ENCODE measurements around the gene IQCF6. TPM values are rescaled to one million over a fixed set of nuclear protein-coding genes. Genes with fewer than 3 reads are reported as not detected.
"Not testable (repeated sequence)": the region's sequence is repeated elsewhere in the genome, so short reads cannot be mapped to it uniquely, and the experiment has no call there.

IQCF6 gene
- total RNA-seq, 1 experiment from 2014 or later = not detected

- no peaks in the 10 kb centered on the region for H3K9me3 ChIP-seq
- no peak overlapping the region for H3K27ac Mint-ChIP-seq (ENCODE audit: unreplicated experiment)
- TF ChIP-seq, protein P1, sequence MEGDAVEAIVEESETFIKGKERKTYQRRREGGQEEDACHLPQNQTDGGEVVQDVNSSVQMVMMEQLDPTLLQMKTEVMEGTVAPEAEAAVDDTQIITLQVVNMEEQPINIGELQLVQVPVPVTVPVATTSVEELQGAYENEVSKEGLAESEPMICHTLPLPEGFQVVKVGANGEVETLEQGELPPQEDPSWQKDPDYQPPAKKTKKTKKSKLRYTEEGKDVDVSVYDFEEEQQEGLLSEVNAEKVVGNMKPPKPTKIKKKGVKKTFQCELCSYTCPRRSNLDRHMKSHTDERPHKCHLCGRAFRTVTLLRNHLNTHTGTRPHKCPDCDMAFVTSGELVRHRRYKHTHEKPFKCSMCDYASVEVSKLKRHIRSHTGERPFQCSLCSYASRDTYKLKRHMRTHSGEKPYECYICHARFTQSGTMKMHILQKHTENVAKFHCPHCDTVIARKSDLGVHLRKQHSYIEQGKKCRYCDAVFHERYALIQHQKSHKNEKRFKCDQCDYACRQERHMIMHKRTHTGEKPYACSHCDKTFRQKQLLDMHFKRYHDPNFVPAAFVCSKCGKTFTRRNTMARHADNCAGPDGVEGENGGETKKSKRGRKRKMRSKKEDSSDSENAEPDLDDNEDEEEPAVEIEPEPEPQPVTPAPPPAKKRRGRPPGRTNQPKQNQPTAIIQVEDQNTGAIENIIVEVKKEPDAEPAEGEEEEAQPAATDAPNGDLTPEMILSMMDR (IDR thresholded peaks at IDR 0.05; ENCODE audit: insufficient read depth in 1 of 2, low read depth in 1 of 2, low read length in 1 of 2, severe bottlenecking in 1 of 2, unreplicated experiment in 1 of 2) = no peak
- no peaks in the 10 kb centered on the region for H3K36me3 Mint-ChIP-seq (ENCODE audit: insufficient read depth, unreplicated experiment)
- H3K27me3 Mint-ChIP-seq (ENCODE audit: insufficient read depth, unreplicated experiment) = peaks cover 5% of the 10 kb centered on the region
- no peak overlapping the region for H3K4me3 ChIP-seq (ENCODE audit: low read depth, low read length)
- peaks cover 8% of the 10 kb centered on the region for H3K9me3 Mint-ChIP-seq (ENCODE audit: unreplicated experiment)
- H3K4me1 ChIP-seq = no peaks in the 10 kb centered on the region
- intact Hi-C loops (cut with micrococcal nuclease; ENCODE audit: unreplicated experiment) = no loop called here
- BruUV-seq (replicated peaks) = no TSS peak
- no peaks in the 10 kb centered on the region for H3K27me3 ChIP-seq (replicated peaks; ENCODE audit: control insufficient read depth, insufficient read depth, low read length)
- ChIA-PET POLR2A (no interaction called here), CTCF (no interaction called here)
- DNase-seq = no peak
- no peaks in the 10 kb centered on the region for H3K36me3 ChIP-seq (ENCODE audit: control insufficient read depth, insufficient read depth, low read length)
- no peak overlapping the region for H3K4me3 Mint-ChIP-seq (ENCODE audit: unreplicated experiment)
- H3K4me1 Mint-ChIP-seq (ENCODE audit: low read depth, unreplicated experiment) = no peaks in the 10 kb centered on the region
These were observed 10.4 kb upstream of the IQCF6 start for GRCh38 chr3:51789437-51789836.

GRCh38 chr3:51787576-51787975 lies 8.5 kb upstream of the IQCF6 start:
- H3K36me3 ChIP-seq (ENCODE audit: control insufficient read depth, insufficient read depth, low read length); H3K9me3 ChIP-seq; H3K27me3 Mint-ChIP-seq (ENCODE audit: insufficient read depth, unreplicated experiment); POLR2A ChIA-PET; H3K9me3 Mint-ChIP-seq (ENCODE audit: unreplicated experiment); BruUV-seq (replicated peaks); H3K4me1 Mint-ChIP-seq (ENCODE audit: low read depth, unreplicated experiment); H3K4me3 ChIP-seq (ENCODE audit: low read depth, low read length); H3K4me1 ChIP-seq; H3K4me3 Mint-ChIP-seq (ENCODE audit: unreplicated experiment); H3K36me3 Mint-ChIP-seq (ENCODE audit: insufficient read depth, unreplicated experiment); DNase-seq; H3K27me3 ChIP-seq (replicated peaks; ENCODE audit: control insufficient read depth, insufficient read depth, low read length); intact Hi-C loops (cut with micrococcal nuclease; ENCODE audit: unreplicated experiment); H3K27ac Mint-ChIP-seq (ENCODE audit: unreplicated experiment): not testable (repeated sequence)
- CTCF ChIA-PET = interaction anchor here (0.7 kb wide), 1 partner anchor 15 kb away, joined by 3 read pairs; no protein-coding TSS in a partner anchor

DNA sequence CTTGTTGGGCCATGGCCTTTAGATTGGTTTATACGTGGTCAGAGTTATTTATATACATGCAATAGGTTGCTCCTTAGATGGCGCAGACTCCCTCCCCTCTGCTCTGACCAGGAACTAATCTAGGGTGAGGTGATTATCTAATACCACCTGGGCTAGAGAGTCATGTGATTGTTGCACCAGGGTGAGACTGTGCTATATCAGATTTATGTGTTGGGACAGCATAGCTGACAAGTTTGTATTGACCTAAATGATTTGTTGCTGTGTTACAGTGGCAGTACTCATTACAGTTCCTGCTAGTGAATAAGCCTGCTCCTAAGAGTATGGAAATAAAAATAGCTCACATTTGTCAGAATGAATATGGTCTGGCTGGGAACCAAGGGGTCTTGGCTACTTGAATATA lies 7.2 kb upstream of the IQCF6 start:
- H3K9me3 Mint-ChIP-seq (ENCODE audit: unreplicated experiment) = peaks cover 8% of the 10 kb centered on the region
- no peak overlapping the region for H3K4me3 Mint-ChIP-seq (ENCODE audit: unreplicated experiment)
- Histone ChIP-seq H3K4me3 (ENCODE audit: low read depth, low read length) (no peak overlapping the region), H3K27me3 (replicated peaks; ENCODE audit: control insufficient read depth, insufficient read depth, low read length) (no peaks in the 10 kb centered on the region), H3K36me3 (ENCODE audit: control insufficient read depth, insufficient read depth, low read length) (no peaks in the 10 kb centered on the region), H3K9me3 (no peaks in the 10 kb centered on the region), H3K4me1 (no peaks in the 10 kb centered on the region)
- ChIA-PET CTCF (no interaction called here), POLR2A (no interaction called here)
- no TSS peak for BruUV-seq (replicated peaks)
- TF ChIP-seq, protein P1 (IDR thresholded peaks at IDR 0.05; ENCODE audit: insufficient read depth in 1 of 2, low read depth in 1 of 2, low read length in 1 of 2, severe bottlenecking in 1 of 2, unreplicated experiment in 1 of 2) = no peak
- H3K36me3 Mint-ChIP-seq (ENCODE audit: insufficient read depth, unreplicated experiment) = no peaks in the 10 kb centered on the region
- H3K27me3 Mint-ChIP-seq (ENCODE audit: insufficient read depth, unreplicated experiment) = peaks cover 7% of the 10 kb centered on the region
- intact Hi-C loops (cut with micrococcal nuclease; ENCODE audit: unreplicated experiment) = no loop called here
- no peak for DNase-seq
- H3K4me1 Mint-ChIP-seq (ENCODE audit: low read depth, unreplicated experiment) = no peaks in the 10 kb centered on the region
- no peak overlapping the region for H3K27ac Mint-ChIP-seq (ENCODE audit: unreplicated experiment)

- TF ChIP-seq, protein P1 (IDR thresholded peaks at IDR 0.05; ENCODE audit: insufficient read depth in 1 of 2, low read depth in 1 of 2, low read length in 1 of 2, severe bottlenecking in 1 of 2, unreplicated experiment in 1 of 2) = no peak
- Histone ChIP-seq H3K36me3 (ENCODE audit: control insufficient read depth, insufficient read depth, low read length) (no peaks in the 10 kb centered on the region), H3K4me3 (ENCODE audit: low read depth, low read length) (no peak overlapping the region), H3K27me3 (replicated peaks; ENCODE audit: control insufficient read depth, insufficient read depth, low read length) (no peaks in the 10 kb centered on the region), H3K4me1 (no peaks in the 10 kb centered on the region), H3K9me3 (no peaks in the 10 kb centered on the region)
- ChIA-PET CTCF (no interaction called here), POLR2A (no interaction called here)
- no peak overlapping the region for H3K4me3 Mint-ChIP-seq (ENCODE audit: unreplicated experiment)
- H3K27ac Mint-ChIP-seq (ENCODE audit: unreplicated experiment) = no peak overlapping the region
- no peaks in the 10 kb centered on the region for H3K4me1 Mint-ChIP-seq (ENCODE audit: low read depth, unreplicated experiment)
- no peak for DNase-seq
- intact Hi-C loops (cut with micrococcal nuclease; ENCODE audit: unreplicated experiment) = no loop called here
- peaks cover 7% of the 10 kb centered on the region for H3K27me3 Mint-ChIP-seq (ENCODE audit: insufficient read depth, unreplicated experiment)
- BruUV-seq (replicated peaks) = no TSS peak
- H3K36me3 Mint-ChIP-seq (ENCODE audit: insufficient read depth, unreplicated experiment) = no peaks in the 10 kb centered on the region
- H3K9me3 Mint-ChIP-seq (ENCODE audit: unreplicated experiment) = no peaks in the 10 kb centered on the region
These were observed 483 bp downstream of the IQCF6 start for GRCh38 chr3:51778554-51778953.

All from Caco-2 (cell line).